Loucy (cell line): ENCODE measurements around the gene HSPG2.

Source experiments
- H2AFZ ChIP-seq: fragments of 200-600 bp; sonication (generic); 2 replicates; pipeline ENCODE4 v1.6.0; 2016; ENCODE audit warnings: antibody characterized with exemption, mild to moderate bottlenecking, low read length, moderate library complexity
- H3F3A ChIP-seq: fragments of 200-600 bp; 2 replicates; pipeline ENCODE4 v1.6.0; 2016; ENCODE audit warnings: antibody characterized with exemption, low read depth, mild to moderate bottlenecking
- H3K27me3 ChIP-seq: fragments of 200-600 bp; sonication (generic); 2 replicates; pipeline ENCODE4 v1.6.1; 2014; ENCODE audit warnings: low read length, mild to moderate bottlenecking; ENCODE audit not compliant: insufficient read depth, poor library complexity, severe bottlenecking
- H3K36me3 ChIP-seq: fragments of 200-600 bp; sonication (generic); 2 replicates; pipeline ENCODE4 v1.6.1; 2016; ENCODE audit warnings: low read length; ENCODE audit not compliant: insufficient read depth
- H3K4me1 ChIP-seq: fragments of 200-600 bp; sonication (generic); 2 replicates; pipeline ENCODE4 v1.5.1; 2014; ENCODE audit warnings: low read length, mild to moderate bottlenecking; ENCODE audit not compliant: insufficient read depth, poor library complexity, severe bottlenecking
- H3K4me2 ChIP-seq: fragments of 200-600 bp; sonication (generic); 2 replicates; pipeline ENCODE4 v1.6.0; 2014; ENCODE audit warnings: antibody characterized with exemption, low read length, low read depth, mild to moderate bottlenecking; ENCODE audit not compliant: poor library complexity, severe bottlenecking
- H3K4me3 ChIP-seq: fragments of 200-600 bp; sonication (generic); 2 replicates; pipeline ENCODE4 v1.5.1; 2014; ENCODE audit warnings: low read length, mild to moderate bottlenecking, mixed read lengths; ENCODE audit not compliant: poor library complexity, severe bottlenecking
- H3K79me2 ChIP-seq: fragments of 200-600 bp; sonication (generic); 2 replicates; pipeline ENCODE4 v1.6.1; 2014; ENCODE audit warnings: low read length; ENCODE audit not compliant: insufficient read depth
- H3K9ac ChIP-seq: fragments of 200-600 bp; sonication (generic); 2 replicates; pipeline ENCODE4 v1.6.0; 2014; ENCODE audit warnings: mild to moderate bottlenecking, low read depth, low read length, moderate library complexity; ENCODE audit not compliant: poor library complexity, severe bottlenecking
- H3K9me2 ChIP-seq: fragments of 200-600 bp; sonication (generic); replicated peaks from 2 replicates; pipeline ENCODE4 v1.6.1; 2016; ENCODE audit warnings: low read depth, low read length, mixed read lengths
- H3K9me3 ChIP-seq: fragments of 200-600 bp; sonication (generic); 2 replicates; pipeline ENCODE4 v1.6.1; 2014; ENCODE audit warnings: mild to moderate bottlenecking, antibody characterized with exemption, low read length, low read depth; ENCODE audit not compliant: insufficient read depth
- H4K20me1 ChIP-seq: fragments of 200-600 bp; sonication (generic); 2 replicates; pipeline ENCODE4 v1.6.0; 2014; ENCODE audit warnings: antibody characterized with exemption, low read length, mild to moderate bottlenecking; ENCODE audit not compliant: insufficient read depth, poor library complexity, severe bottlenecking
- CTCF ChIP-seq: fragments of 200-600 bp; sonication (generic); conservative IDR thresholded peaks from 2 replicates; pipeline ENCODE4 v1.5.1; 2014; ENCODE audit warnings: mild to moderate bottlenecking, antibody characterized with exemption, low read length
- EZH2phosphoT487 ChIP-seq: fragments of 200-600 bp; IDR thresholded peaks from 2 replicates; pipeline ENCODE4 v1.6.1; 2018; ENCODE audit warnings: antibody characterized with exemption, mild to moderate bottlenecking, moderate library complexity, borderline replicate concordance

The HSPG2 gene

GRCh38 chr1:21783679-21784603 lies 153.2 kb downstream of the HSPG2 start:
- H4K20me1 ChIP-seq, result peaks cover 22% of the 10 kb centered on the region
- TF ChIP-seq CTCF, result no peak
- no peak for TF ChIP-seq EZH2phosphoT487
- H2AFZ ChIP-seq, result peak overlapping the region; percentile 100
- no peaks in the 10 kb centered on the region for H3K9me3 ChIP-seq
- H3K79me2 ChIP-seq, result peaks cover 38% of the 10 kb centered on the region
- peak overlapping the region; percentile 98 for H3K4me3 ChIP-seq
- 0 out of 2 replicates have a peak, but pooled peaks cover 2% of the 10 kb centered on the region for H3F3A ChIP-seq
- H3K9ac ChIP-seq, result peak overlapping the region; percentile 99
- no peaks in the 10 kb centered on the region for H3K36me3 ChIP-seq
- no peaks in the 10 kb centered on the region for H3K27me3 ChIP-seq
- peaks cover 22% of the 10 kb centered on the region for H3K4me1 ChIP-seq
- H3K4me2 ChIP-seq, result peak overlapping the region; percentile 96
- H3K9me2 ChIP-seq, result no peaks in the 10 kb centered on the region

- Histone ChIP-seq H2AFZ (peak within 1 kb of the TSS; percentile 100), H3K9me3 (no peaks in the 10 kb centered on the region), H3K9ac (peak within 1 kb of the TSS; percentile 99), H3K4me1 (peaks cover 22% of the 10 kb centered on the region), H4K20me1 (peaks cover 22% of the 10 kb centered on the region), H3K36me3 (no peaks in the 10 kb centered on the region), H3K79me2 (peaks cover 46% of the 10 kb centered on the region), H3K27me3 (no peaks in the 10 kb centered on the region), H3K4me3 (peak within 1 kb of the TSS; percentile 98), H3K4me2 (peak within 1 kb of the TSS; percentile 96), H3K9me2 (no peaks in the 10 kb centered on the region), H3F3A (0 out of 2 replicates have a peak, but pooled peaks cover 2% of the 10 kb centered on the region)
- TF ChIP-seq CTCF (no peak), EZH2phosphoT487 (no peak)
Measured at GRCh38 chr1:21782868-21783678, 154.0 kb downstream of the HSPG2 start, which contains the start of gene USP48. USP48 (minus strand) TSS chr1:21783149; CDS start chr1:21782957, 192 bp downstream.

GRCh38 chr1:21782349-21782867 lies 154.7 kb downstream of the HSPG2 start:
- peaks cover 22% of the 10 kb centered on the region for H3K4me1 ChIP-seq
- H3K9me3 ChIP-seq, result no peaks in the 10 kb centered on the region
- TF ChIP-seq CTCF, result peak; percentile 25; the same call in 1 of the 2 replicates
- no peak for TF ChIP-seq EZH2phosphoT487
- no peaks in the 10 kb centered on the region for H3K27me3 ChIP-seq
- H3K9ac ChIP-seq, result peak overlapping the region; percentile 99
- peak overlapping the region; percentile 89 for H2AFZ ChIP-seq
- H3K4me2 ChIP-seq, result peak overlapping the region; percentile 96
- peaks cover 53% of the 10 kb centered on the region for H3K79me2 ChIP-seq
- H3K4me3 ChIP-seq, result peak overlapping the region; percentile 98
- H3F3A ChIP-seq, result 0 out of 2 replicates have a peak, but pooled peaks cover 2% of the 10 kb centered on the region
- H4K20me1 ChIP-seq, result peaks cover 26% of the 10 kb centered on the region
- no peaks in the 10 kb centered on the region for H3K36me3 ChIP-seq
- no peaks in the 10 kb centered on the region for H3K9me2 ChIP-seq
